ENCODE data around the gene PHACTR3.

PHACTR3 gene

GRCh38 chr20:59705651-59706399, 101.5 kb downstream of the PHACTR3 start:
- DNase-seq = no peak

DNA sequence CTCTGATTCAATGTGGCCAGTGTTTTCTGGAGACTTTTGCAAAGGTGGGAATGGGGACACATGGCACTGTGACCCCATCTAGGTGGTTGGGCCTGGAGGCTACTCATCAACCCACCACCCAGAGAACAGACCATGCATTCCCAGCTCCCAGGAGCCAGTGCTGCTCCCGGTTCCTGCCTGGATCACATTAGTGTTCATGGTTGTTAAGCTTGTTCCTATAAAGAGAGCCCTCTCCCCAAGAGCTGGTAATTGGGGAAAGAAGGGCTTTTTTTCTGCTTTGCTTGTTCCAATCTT, 102.0 kb downstream of the PHACTR3 start:
- DNase-seq = no peak

DNA sequence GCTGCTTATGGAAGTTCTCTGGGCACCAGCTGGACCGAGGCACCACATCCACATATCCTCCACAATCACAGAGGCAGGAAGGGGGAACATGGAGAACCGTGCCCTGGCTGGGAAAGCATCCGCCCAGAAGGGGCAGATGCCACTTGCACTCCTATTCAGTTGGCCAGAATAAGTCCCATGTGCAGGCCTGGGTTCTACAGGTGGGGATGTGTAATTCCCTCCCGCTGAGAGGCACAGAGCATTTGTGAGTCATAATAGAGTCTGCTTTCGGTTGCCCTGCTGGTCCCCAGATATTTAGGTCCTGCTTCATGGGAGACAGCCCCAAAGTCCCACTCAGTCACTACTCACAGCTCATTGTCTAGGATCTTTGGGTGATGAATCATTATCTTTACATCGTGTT, 104.0 kb downstream of the PHACTR3 start:
- DNase-seq = no peak

DNA sequence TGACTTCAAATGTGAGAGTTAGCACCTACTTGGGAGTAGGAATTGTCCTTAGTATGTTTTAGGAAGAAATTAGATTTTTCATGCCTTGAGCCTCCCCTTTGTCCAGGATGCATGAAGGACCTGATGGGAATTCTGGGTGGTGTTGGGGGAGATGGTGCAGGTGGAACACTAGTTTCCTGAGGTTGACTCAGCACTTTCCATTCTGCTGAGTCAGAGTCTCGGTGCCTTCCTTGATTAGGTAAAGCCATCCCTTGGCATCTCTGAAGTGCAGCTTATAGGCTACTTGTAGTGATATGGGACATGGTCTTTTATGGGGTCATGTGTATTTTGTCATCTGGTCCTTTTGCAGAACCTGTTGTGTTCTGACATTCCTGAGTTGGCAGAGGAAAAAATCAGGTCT, 105.3 kb downstream of the PHACTR3 start:
- no peak for DNase-seq

DNA sequence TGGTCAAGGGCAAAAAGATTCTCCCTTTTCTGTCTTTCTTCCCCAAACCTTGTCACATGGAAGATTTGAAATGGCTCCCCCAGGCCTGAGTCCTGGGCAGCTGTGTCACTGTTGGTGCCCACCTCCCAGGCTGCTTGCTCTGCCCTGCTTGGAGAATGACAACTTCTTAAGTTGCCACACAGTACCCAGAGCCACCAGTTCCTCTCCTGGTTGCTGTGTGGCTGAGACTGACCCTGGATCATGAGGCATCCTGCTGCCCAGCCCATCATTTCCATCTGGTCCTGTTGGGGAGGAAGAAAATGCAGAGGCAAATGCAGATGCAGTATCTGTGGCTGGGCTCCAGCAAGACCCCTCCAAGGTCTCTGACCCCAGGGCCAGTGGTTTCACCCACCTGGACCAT, 113.7 kb downstream of the PHACTR3 start:
- no peak for DNase-seq

GRCh38 chr20:59718751-59719150, 114.4 kb downstream of the PHACTR3 start:
- DNase-seq = no peak

DNA sequence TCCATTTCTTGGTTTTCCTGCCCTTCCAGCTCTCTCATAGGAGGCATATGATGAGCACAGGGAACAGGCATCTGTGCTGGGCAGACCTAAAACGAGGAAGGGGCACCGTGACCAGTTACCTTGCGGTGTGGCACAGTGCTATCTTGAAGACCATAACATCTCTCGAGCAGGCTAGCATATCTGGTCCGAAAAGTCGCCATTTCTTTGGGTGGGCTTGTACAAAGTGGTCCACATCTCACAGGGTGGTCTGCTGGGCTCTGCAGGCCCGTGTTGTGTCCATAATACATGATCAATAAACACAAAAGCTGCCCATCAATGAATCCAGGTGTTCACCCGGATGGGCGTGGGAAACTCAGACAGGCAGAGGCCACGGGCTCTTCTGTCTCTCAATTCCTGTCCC, 115.7 kb downstream of the PHACTR3 start:
- no peak for DNase-seq

DNA sequence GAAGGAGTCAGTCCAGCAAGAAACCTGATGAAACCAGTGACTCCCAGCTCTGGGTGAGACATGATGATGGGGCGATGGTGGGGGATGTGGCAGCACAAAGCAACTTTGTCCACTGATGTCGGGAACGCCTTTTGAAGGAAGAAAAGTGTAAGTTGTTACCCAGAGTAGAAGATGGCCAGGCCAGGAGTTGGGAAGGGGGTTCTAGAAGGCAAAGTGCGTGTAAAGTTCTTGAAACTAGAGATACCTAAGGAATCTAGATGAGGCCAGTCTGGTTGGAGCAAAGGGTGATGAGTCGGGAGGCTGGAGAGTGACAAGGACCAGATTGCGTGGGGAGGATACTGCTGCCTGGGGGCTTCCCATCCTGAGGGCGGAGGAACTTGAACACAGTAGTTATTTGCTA, 117.0 kb downstream of the PHACTR3 start:
- no peak for DNase-seq

GRCh38 chr20:59723108-59723500, 118.8 kb downstream of the PHACTR3 start:
- DNase-seq = no peak

- DNase-seq = no peak
Observed at GRCh38 chr20:59723607-59724456, 119.5 kb downstream of the PHACTR3 start.

DNA sequence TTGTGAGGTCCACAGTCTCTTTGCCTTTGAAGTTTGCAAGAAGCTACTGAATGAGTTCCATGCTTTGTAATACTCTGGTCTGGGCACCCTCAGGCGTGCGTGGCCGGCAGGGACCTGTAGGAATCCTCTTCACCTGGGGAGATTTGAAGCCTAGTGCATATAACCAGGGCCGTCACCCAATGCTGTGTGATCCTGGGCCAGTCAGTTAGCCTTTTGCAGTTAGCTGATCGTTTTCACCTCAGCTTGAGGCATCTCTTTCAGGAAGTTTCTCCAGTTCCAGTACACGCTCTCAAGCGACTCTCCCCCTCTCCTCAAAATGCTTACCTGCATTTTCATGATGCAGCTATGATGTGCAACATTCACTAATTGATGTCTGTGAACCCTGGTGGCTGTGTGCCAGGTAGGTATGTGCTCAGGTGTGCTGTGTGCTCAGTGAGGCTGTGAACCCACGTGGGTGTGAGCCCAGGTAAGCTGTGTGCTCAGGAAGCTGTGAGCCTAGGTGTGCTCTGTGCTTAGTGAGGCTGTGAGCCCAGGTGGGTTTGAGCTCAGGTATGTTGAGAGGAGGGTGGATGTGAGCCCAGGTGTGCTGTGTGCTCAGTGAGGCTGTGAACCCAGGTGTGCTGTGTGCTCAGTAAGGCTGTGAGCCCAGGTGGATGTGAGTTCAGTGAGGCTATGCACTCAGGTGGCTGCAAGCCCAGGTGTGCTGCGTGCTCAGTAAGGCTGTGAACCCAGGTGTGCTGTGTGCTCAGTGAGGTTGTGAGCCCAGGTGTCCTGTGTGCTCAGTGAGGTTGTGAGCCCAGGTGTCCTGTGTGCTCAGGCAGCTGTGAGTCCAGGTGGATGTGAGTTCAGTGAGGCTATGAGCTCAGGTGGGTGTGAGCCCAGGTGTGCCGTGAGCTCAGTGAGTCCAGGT, 120.4 kb downstream of the PHACTR3 start:
- DNase-seq = no peak

GRCh38 chr20:59725476-59726280, 121.3 kb downstream of the PHACTR3 start:
- DNase-seq = no peak

GRCh38 chr20:59726281-59726595, 121.9 kb downstream of the PHACTR3 start:
- no peak for DNase-seq

DNA sequence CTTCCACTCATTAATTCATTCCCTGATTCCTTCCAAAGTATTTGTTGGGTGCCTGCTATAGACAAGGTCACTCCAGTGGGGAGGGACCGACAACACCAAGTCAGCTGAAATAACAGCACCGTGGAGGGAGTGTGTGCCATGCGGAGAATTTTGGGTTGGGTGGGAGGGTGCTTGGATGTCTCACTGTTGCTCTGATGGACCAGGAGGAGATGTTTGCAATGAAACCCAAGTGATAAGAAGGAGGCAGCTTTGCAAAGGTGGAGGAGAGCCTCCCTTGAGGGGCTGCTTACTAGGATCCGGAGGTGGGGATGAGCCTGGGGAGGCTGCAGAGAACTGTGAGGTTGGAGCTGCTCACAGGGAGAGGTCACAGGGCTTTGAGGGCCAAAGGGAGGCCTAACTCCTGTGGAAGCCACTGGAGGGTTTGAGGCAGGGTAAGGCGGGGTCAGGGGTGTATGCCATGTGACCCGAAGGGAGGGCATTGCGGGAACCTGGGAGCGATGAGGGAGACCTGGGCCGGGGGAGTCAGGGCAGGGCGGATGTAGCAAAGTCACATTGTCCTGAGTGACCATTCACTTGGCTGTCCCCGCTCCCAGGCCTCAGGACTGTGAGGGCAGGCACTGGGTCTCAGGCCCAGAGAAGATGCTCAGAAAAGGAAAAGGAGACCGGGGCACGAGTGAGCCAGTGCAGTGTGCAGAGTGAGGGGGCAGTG, 124.5 kb downstream of the PHACTR3 start:
- no peak for DNase-seq

DNA sequence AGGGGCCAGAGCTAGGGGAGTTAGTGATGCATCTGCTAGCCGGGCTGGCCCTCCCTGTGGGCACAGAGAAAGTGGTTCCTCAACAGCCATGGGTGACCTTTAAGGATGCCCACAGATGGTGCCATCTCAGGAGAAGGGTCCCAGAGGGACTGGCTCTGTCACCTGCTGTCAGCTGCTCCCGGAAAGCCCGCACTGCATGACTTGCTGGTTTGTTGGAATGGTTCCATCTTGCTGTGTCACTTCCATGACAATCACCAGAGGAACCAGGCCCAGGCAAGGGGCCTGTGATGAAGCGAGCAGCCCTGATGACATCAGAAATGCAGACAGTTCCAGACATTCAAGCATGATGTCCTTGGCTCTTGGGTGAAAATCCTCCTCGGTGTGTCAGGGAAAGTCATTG, 125.2 kb downstream of the PHACTR3 start:
- DNase-seq = no peak

- DNase-seq = no peak
Observed at GRCh38 chr20:59730722-59731121, 126.4 kb downstream of the PHACTR3 start.

DNA sequence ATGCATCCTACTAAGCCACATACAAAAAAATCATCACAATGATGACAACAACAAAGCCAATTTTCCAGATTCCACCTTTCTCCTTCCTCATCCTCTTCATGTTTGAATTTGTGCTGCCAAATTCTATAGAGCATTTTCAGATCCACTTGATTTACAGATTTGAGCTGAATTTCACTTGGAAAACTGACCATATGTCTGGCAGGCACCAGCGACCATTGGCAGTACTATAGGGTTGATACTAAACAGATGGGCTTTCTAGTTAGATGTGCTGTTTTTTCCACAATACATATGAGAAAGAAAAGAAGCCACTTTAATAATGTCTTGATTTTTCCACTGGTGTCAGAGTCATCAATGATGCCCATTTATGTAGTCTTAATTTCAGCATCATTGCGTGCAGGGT, 127.0 kb downstream of the PHACTR3 start:
- DNase-seq = no peak

- no peak for DNase-seq
Observed at GRCh38 chr20:59733351-59733750, 129.0 kb downstream of the PHACTR3 start.

GRCh38 chr20:59735486-59735885, 131.1 kb downstream of the PHACTR3 start:
- no peak for DNase-seq

GRCh38 chr20:59735917-59736316, 131.6 kb downstream of the PHACTR3 start:
- DNase-seq = no peak

DNA sequence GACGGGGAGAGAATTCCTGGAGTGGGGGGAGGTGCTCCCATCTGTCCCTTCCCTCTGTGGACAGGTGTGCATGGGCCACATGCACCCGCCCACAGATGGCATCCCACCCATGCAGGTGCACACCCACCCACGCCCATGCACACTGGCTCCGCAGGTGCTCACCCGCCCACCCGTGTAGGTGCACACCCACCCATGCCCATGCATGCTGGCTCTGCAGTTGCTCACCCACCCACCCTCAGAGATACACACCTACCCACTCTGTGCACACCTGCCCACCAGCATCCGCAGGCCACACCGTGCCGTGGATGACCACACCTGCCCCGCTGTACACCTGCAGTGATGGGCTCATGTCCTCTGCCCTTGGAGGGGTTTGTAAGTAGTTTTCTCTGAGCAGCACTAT, 132.0 kb downstream of the PHACTR3 start:
- no peak for DNase-seq

- no peak for DNase-seq
Observed at GRCh38 chr20:59737073-59737666, 132.8 kb downstream of the PHACTR3 start.

All from activated naive CD4-positive, alpha-beta T cell treated with Interleukin-2 at 50 U/mL for 16 hours (primary cell).